K562 (cell line): ENCODE results near the gene NAA80. TPM values are rescaled to one million over a fixed set of nuclear protein-coding genes. Genes with fewer than 3 reads are reported as not detected.

Experiments
- ATF7 ChIP-seq: fragments of 450-650 bp; IDR thresholded peaks from 2 replicates; pipeline ENCODE4 v1.7.1; 2014; ENCODE audit warnings: mild to moderate bottlenecking, moderate library complexity
- CBX8 ChIP-seq: fragments of 200-600 bp; sonication (generic); IDR thresholded peaks from 2 replicates; pipeline ENCODE4 v1.6.1; 2012; ENCODE audit warnings: borderline replicate concordance, mixed run types, low read depth, mild to moderate bottlenecking, moderate library complexity, mixed read lengths, low read length, control low read depth, inconsistent platforms; ENCODE audit not compliant: poor library complexity, severe bottlenecking; ENCODE audit errors: extremely low read depth
- ETV5 ChIP-seq: sonication (generic); formaldehyde crosslinking; IDR thresholded peaks from 2 replicates; pipeline ENCODE4 v1.4.0; 2020; ENCODE audit warnings: low read depth, mild to moderate bottlenecking, missing genetic modification reagents
- HDAC1 ChIP-seq, 2 experiments: fragments of 450-650 bp; IDR thresholded peaks; 2 replicates each; pipeline ENCODE4 v1.6.1; 2016 to 2017; ENCODE audit warnings: inconsistent platforms in 1 of 2, mild to moderate bottlenecking in 1 of 2, moderate library complexity in 1 of 2
- HLTF ChIP-seq: fragments of 450-650 bp; IDR thresholded peaks from 2 replicates; pipeline ENCODE4 v1.6.1; 2016
- HNRNPH1 ChIP-seq: fragments of 200-400 bp; formaldehyde crosslinking; optimal IDR thresholded peaks from 2 replicates; pipeline ENCODE3; 2017; ENCODE audit warnings: low read depth, mild to moderate bottlenecking, low read length, moderate library complexity
- MAFF ChIP-seq: IDR thresholded peaks from 2 replicates; pipeline ENCODE4 v1.6.1; 2012; ENCODE audit warnings: low read length, improper control_type of control experiment
- MECOM ChIP-seq: fragments of 250-450 bp; sonication (Bioruptor Pico); IDR thresholded peaks from 2 replicates; pipeline ENCODE4 v1.8.0; 2022; ENCODE audit warnings: inconsistent platforms
- NFIX ChIP-seq: fragments of 250-450 bp; sonication (Bioruptor Pico); IDR thresholded peaks from 2 replicates; pipeline ENCODE4 v1.4.0; 2020; ENCODE audit warnings: low read depth, mild to moderate bottlenecking, moderate library complexity
- SRSF3 ChIP-seq: fragments of 200-400 bp; formaldehyde crosslinking; IDR thresholded peaks from 2 replicates; pipeline ENCODE4 v1.6.1; 2016; ENCODE audit warnings: mild to moderate bottlenecking, low read length, moderate library complexity; ENCODE audit not compliant: insufficient read depth
- TAF1 ChIP-seq: IDR thresholded peaks from 2 replicates; pipeline ENCODE4 v1.6.1; 2011; ENCODE audit warnings: mild to moderate bottlenecking, low read length, moderate library complexity; ENCODE audit not compliant: insufficient read depth, control insufficient read depth, severe bottlenecking; ENCODE audit errors: extremely low read depth
- TEAD2 ChIP-seq: fragments of 450-650 bp; IDR thresholded peaks from 2 replicates; pipeline ENCODE4 v1.6.1; 2016; ENCODE audit warnings: missing genetic modification characterization, control low read depth, missing compliant biosample characterization
- polyA plus RNA-seq, 8 experiments: library from polyadenylated mRNA; depleted of rRNA in 4 of 8; stranded (reverse) in 5 of 8; unstranded in 3 of 8; fragments of >200 nt; fragmentation: Nextera tagmentation in 2 of 8; fragmentation: Illumina TruSeq in 1 of 8; extraction: Ambion mirVana in 2 of 8; extraction: Trizol in 1 of 8; gene quantifications; 2 replicates each; pipeline versions ENCODE4 v1.2.1 to v1.2.3, GENCODE V29; 2011 to 2014; ENCODE audit warnings: inconsistent platforms in 1 of 8, missing spikeins in 1 of 8
- total RNA-seq, 7 experiments: library from RNA; depleted of rRNA in 6 of 7; stranded (reverse); fragments of >200 nt in 6 of 7; fragmentation: Illumina TruSeq in 2 of 7; extraction: Trizol in 2 of 7; gene quantifications; 2 replicates each; pipeline versions ENCODE4 v1.2.1 to v1.2.3, GENCODE V29; 2011 to 2021; ENCODE audit warnings: low replicate concordance in 1 of 7
- TF ChIP-seq, protein P1 (sequence below): sonication (generic); formaldehyde crosslinking; IDR thresholded peaks from 2 replicates; pipeline ENCODE4 v1.8.0; 2023; ENCODE audit warnings: mild to moderate bottlenecking, missing genetic modification reagents
- TF ChIP-seq, protein P2 (sequence below): sonication (generic); formaldehyde crosslinking; IDR thresholded peaks from 2 replicates; pipeline ENCODE4 v1.8.0; 2023; ENCODE audit warnings: missing genetic modification reagents, mild to moderate bottlenecking, borderline replicate concordance
- TF ChIP-seq, protein P3 (sequence below): fragments of 450-650 bp; formaldehyde crosslinking; IDR thresholded peaks from 2 replicates; pipeline ENCODE4 v1.4.0; 2020; ENCODE audit warnings: mild to moderate bottlenecking, mixed read lengths
- TF ChIP-seq, protein P4 (sequence below): sonication (generic); formaldehyde crosslinking; IDR thresholded peaks from 2 replicates; pipeline ENCODE4 v1.9.0; 2022; ENCODE audit warnings: mild to moderate bottlenecking, missing genetic modification reagents
- TF ChIP-seq, protein P5 (sequence below): IDR thresholded peaks from 2 replicates; pipeline ENCODE4 v1.6.1; 2011; ENCODE audit not compliant: insufficient read length; ENCODE audit errors: extremely low read depth

The NAA80 gene
- total and polyA plus RNA-seq, 9 of the 15 experiments (the other 6 are each of a cell fraction or from before 2014, with no cell fraction given), result 0.82 to 24.0 (median 8.6) TPM

DNA sequence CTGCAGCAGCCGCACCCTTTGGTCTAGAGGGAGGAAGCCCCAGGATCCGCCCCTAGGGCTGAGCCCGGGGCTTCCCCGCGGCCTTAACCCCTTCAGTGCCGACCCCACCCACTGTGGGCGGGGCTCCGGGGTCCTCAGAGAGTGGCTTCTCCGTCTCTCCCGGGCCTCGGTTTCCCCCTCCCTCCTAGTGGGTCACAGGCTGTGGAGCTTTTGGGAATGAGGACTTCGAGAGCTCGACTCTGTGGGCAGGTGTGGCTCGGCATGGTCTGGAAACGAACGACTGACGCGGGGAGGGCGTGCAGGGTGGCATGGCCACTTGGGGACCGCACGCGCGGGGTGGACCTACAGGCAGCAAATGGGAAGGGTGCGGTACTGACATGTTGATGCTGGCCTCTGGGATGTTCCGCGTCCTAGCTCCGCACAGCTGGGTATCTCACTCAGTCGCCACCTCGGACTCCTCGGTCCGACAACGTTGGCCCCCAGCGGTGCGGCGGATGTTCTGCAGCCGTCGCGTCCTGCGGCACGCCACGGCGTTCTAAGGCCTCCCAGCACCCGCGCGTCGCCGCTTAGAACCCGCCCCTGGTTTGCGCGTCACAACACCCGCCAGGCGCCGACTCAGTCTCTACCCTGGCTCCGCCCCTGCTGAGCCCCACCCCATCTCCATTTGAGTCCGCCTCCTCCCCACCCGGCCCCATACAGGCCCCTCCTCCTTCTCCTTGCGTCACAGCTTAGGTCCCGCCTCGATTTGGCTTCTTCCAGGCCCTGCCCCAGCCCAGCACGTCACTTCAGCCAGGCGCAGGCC lies at the start of gene NAA80, which contains the start of gene HYAL3 (continued):
- TF ChIP-seq, protein P1, sequence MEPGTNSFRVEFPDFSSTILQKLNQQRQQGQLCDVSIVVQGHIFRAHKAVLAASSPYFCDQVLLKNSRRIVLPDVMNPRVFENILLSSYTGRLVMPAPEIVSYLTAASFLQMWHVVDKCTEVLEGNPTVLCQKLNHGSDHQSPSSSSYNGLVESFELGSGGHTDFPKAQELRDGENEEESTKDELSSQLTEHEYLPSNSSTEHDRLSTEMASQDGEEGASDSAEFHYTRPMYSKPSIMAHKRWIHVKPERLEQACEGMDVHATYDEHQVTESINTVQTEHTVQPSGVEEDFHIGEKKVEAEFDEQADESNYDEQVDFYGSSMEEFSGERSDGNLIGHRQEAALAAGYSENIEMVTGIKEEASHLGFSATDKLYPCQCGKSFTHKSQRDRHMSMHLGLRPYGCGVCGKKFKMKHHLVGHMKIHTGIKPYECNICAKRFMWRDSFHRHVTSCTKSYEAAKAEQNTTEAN (CRISPR knock-in tag), result 0 out of 2 replicates have a peak, but pooled peaks have one; percentile 57
- TF ChIP-seq, protein P2, sequence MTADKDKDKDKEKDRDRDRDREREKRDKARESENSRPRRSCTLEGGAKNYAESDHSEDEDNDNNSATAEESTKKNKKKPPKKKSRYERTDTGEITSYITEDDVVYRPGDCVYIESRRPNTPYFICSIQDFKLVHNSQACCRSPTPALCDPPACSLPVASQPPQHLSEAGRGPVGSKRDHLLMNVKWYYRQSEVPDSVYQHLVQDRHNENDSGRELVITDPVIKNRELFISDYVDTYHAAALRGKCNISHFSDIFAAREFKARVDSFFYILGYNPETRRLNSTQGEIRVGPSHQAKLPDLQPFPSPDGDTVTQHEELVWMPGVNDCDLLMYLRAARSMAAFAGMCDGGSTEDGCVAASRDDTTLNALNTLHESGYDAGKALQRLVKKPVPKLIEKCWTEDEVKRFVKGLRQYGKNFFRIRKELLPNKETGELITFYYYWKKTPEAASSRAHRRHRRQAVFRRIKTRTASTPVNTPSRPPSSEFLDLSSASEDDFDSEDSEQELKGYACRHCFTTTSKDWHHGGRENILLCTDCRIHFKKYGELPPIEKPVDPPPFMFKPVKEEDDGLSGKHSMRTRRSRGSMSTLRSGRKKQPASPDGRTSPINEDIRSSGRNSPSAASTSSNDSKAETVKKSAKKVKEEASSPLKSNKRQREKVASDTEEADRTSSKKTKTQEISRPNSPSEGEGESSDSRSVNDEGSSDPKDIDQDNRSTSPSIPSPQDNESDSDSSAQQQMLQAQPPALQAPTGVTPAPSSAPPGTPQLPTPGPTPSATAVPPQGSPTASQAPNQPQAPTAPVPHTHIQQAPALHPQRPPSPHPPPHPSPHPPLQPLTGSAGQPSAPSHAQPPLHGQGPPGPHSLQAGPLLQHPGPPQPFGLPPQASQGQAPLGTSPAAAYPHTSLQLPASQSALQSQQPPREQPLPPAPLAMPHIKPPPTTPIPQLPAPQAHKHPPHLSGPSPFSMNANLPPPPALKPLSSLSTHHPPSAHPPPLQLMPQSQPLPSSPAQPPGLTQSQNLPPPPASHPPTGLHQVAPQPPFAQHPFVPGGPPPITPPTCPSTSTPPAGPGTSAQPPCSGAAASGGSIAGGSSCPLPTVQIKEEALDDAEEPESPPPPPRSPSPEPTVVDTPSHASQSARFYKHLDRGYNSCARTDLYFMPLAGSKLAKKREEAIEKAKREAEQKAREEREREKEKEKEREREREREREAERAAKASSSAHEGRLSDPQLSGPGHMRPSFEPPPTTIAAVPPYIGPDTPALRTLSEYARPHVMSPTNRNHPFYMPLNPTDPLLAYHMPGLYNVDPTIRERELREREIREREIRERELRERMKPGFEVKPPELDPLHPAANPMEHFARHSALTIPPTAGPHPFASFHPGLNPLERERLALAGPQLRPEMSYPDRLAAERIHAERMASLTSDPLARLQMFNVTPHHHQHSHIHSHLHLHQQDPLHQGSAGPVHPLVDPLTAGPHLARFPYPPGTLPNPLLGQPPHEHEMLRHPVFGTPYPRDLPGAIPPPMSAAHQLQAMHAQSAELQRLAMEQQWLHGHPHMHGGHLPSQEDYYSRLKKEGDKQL (CRISPR knock-in tag), result no peak
- TF ChIP-seq, protein P3, sequence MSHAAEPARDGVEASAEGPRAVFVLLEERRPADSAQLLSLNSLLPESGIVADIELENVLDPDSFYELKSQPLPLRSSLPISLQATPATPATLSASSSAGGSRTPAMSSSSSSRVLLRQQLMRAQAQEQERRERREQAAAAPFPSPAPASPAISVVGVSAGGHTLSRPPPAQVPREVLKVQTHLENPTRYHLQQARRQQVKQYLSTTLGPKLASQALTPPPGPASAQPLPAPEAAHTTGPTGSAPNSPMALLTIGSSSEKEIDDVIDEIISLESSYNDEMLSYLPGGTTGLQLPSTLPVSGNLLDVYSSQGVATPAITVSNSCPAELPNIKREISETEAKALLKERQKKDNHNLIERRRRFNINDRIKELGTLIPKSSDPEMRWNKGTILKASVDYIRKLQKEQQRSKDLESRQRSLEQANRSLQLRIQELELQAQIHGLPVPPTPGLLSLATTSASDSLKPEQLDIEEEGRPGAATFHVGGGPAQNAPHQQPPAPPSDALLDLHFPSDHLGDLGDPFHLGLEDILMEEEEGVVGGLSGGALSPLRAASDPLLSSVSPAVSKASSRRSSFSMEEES (CRISPR knock-in tag), result no peak
- TF ChIP-seq HNRNPH1 (no peak), SRSF3 (no peak), ETV5 (CRISPR knock-in tag) (no peak), TAF1 (peak; percentile 38), CBX8 (no peak), MECOM (no peak; the same call in 1 of the 2 replicates), TEAD2 (tag) (no peak), HLTF (no peak), ATF7 (no peak), HDAC1 (IDR thresholded peaks at IDR 0.05) (peak in 1 of 2 experiments; percentile 86; a peak in 2 of 4 replicates), MAFF (no peak), NFIX (CRISPR knock-in tag) (no peak)
- TF ChIP-seq, protein P4, sequence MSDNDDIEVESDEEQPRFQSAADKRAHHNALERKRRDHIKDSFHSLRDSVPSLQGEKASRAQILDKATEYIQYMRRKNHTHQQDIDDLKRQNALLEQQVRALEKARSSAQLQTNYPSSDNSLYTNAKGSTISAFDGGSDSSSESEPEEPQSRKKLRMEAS (CRISPR knock-in tag), result peak; percentile 74
- TF ChIP-seq, protein P5, sequence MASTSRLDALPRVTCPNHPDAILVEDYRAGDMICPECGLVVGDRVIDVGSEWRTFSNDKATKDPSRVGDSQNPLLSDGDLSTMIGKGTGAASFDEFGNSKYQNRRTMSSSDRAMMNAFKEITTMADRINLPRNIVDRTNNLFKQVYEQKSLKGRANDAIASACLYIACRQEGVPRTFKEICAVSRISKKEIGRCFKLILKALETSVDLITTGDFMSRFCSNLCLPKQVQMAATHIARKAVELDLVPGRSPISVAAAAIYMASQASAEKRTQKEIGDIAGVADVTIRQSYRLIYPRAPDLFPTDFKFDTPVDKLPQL, result no peak
